Right lobe of liver (tissue), 6 donors: ENCODE measurements around the gene UNC5C. TPM values are rescaled to one million over a fixed set of nuclear protein-coding genes. Genes with fewer than 3 reads are reported as not detected.

Source experiments
- ATAC-seq, 4 donors: fragments of 200-7000 bp; cut with Tn5 transposase; one replicate each; pipeline ENCODE4 v1.9.1; 2020; ENCODE audit warnings: mild to moderate bottlenecking in 4 of 4, moderate library complexity in 4 of 4
- DNase-seq, 3 donors: peaks; one replicate each; pipeline ENCODE4 v3.0.0-alpha.2; 2020
- H3K27ac ChIP-seq, 3 donors: fragments of 200-600 bp; one replicate each; pipeline ENCODE4 v1.8.0; 2022
- H3K27me3 ChIP-seq, 2 donors: fragments of 200-600 bp; one replicate each; pipeline ENCODE4 v1.8.0; 2022
- H3K36me3 ChIP-seq, 4 donors: fragments of 200-600 bp; sonication (generic) in 1 of 4; one replicate each; pipeline versions ENCODE4 v1.5.1 to v1.8.0; 2017 to 2022; ENCODE audit warnings: control low read depth in 1 of 4
- H3K4me1 ChIP-seq, 4 donors: fragments of 200-600 bp; sonication (generic) in 1 of 4; one replicate each; pipeline versions ENCODE4 v1.5.1 to v1.8.0; 2017 to 2022; ENCODE audit warnings: control low read depth in 1 of 4
- H3K4me3 ChIP-seq, 3 donors: fragments of 200-600 bp; one replicate each; pipeline ENCODE4 v1.8.0; 2022
- H3K9me3 ChIP-seq, 4 donors: fragments of 200-600 bp; sonication (generic) in 1 of 4; one replicate each; pipeline versions ENCODE4 v1.5.1 to v1.8.0; 2017 to 2022; ENCODE audit warnings: control low read depth in 1 of 4
- CTCF ChIP-seq, 4 donors: fragments of 200-600 bp in 3 of 4; fragments of 450-650 bp in 1 of 4; IDR thresholded peaks; one replicate each; pipeline versions ENCODE4 v1.5.1 to v1.8.0; 2016 to 2022; ENCODE audit warnings: antibody characterized with exemption in 4 of 4, mild to moderate bottlenecking in 2 of 4
- POLR2A ChIP-seq: fragments of 450-650 bp; IDR thresholded peaks from one replicate; pipeline ENCODE4 v1.6.1; 2017; ENCODE audit warnings: antibody characterized with exemption, mild to moderate bottlenecking
- whole genome bisulfite sequencing: methylation state at CpG from one replicate; pipeline ENCODE4 v1.1.6; 2018; ENCODE audit warnings: low coverage, low lambda C conversion rate; ENCODE audit not compliant: insufficient coverage; ENCODE audit errors: missing lambda C conversion rate; 5-methylcytosine and 5-hydroxymethylcytosine counted together
- intact Hi-C, 2 donors: fragments of 100-400 bp; cut with DNase I; formaldehyde crosslinking; loops; one replicate each; pipeline versions ENCODE4 v1.11.2 to v1.14.1; 2022
- total RNA-seq, 6 experiments: library from RNA; depleted of rRNA in 2 of 6; stranded (reverse); fragments of >200 nt in 2 of 6; fragmentation: NEBNext Ultra II Directional in 3 of 6; extraction: Animal tissue kit (Norgen Biotek cat#: 25700) in 3 of 6; gene quantifications; one replicate each; pipeline versions ENCODE4 v1.1.0 to v1.2.4, GENCODE V29; 2016 to 2023
- donor health status: DM: no; HTN: yes; CAD: no.
- donor health status: DM: no; HTN: no; CAD: no.
- donor health status: DM: no; HTN: no; CAD: no.
- donor health status: DM: no; HTN: yes; CAD: no.
- donor health status: DM: no; HTN: yes; CAD: no.

Gene UNC5C
- total RNA-seq, 6 experiments from 2014 or later = 0.50 to 0.71 (median 0.63) TPM

- H3K36me3 ChIP-seq = no peaks in the 10 kb centered on the region
- H3K4me1 ChIP-seq = no peaks in the 10 kb centered on the region
- no peak overlapping the region for H3K4me3 ChIP-seq
- H3K9me3 ChIP-seq = no peaks in the 10 kb centered on the region
- no peaks in the 10 kb centered on the region for H3K27me3 ChIP-seq
- 46% methylated on average over 6 of the region's 6 CpGs for WGBS
- intact Hi-C loops = no loop called here
- ATAC-seq (no peak), DNase-seq (no peak)
- TF ChIP-seq CTCF (IDR thresholded peaks at IDR 0.05) (no peak), POLR2A (no peak)
- H3K27ac ChIP-seq = no peak overlapping the region
These were observed 83.8 kb downstream of the UNC5C start for GRCh38 chr4:95465010-95465409.

GRCh38 chr4:95462921-95463320, 85.9 kb downstream of the UNC5C start:
- 50% methylated on average over 4 of the region's 8 CpGs for WGBS
- intact Hi-C loops = no loop called here
- ATAC-seq (no peak), DNase-seq (no peak)
- H3K4me3 ChIP-seq = no peak overlapping the region
- H3K27ac ChIP-seq = no peak overlapping the region
- no peaks in the 10 kb centered on the region for H3K9me3 ChIP-seq
- no peaks in the 10 kb centered on the region for H3K27me3 ChIP-seq
- H3K36me3 ChIP-seq = no peaks in the 10 kb centered on the region
- no peaks in the 10 kb centered on the region for H3K4me1 ChIP-seq
- TF ChIP-seq POLR2A = no peak
- TF ChIP-seq CTCF (IDR thresholded peaks at IDR 0.05) = no peak

- 57% methylated on average over 4 of the region's 4 CpGs for WGBS
- TF ChIP-seq CTCF (IDR thresholded peaks at IDR 0.05) = no peak
- TF ChIP-seq POLR2A = no peak
- Histone ChIP-seq H3K36me3 (no peaks in the 10 kb centered on the region), H3K27ac (no peak overlapping the region), H3K4me1 (no peaks in the 10 kb centered on the region), H3K4me3 (no peak overlapping the region), H3K9me3 (no peaks in the 10 kb centered on the region), H3K27me3 (no peaks in the 10 kb centered on the region)
- intact Hi-C loops = no loop called here
- no peak for ATAC-seq
- DNase-seq = no peak
These were observed 91.4 kb downstream of the UNC5C start for GRCh38 chr4:95457353-95457752.

GRCh38 chr4:95450294-95450693, 98.5 kb downstream of the UNC5C start:
- H3K4me1 ChIP-seq = no peaks in the 10 kb centered on the region
- H3K27ac ChIP-seq = no peak overlapping the region
- WGBS = 51% methylated on average over 2 of the region's 2 CpGs
- no peak for DNase-seq
- H3K27me3 ChIP-seq = no peaks in the 10 kb centered on the region
- intact Hi-C loops = no loop called here
- H3K36me3 ChIP-seq = no peaks in the 10 kb centered on the region
- TF ChIP-seq POLR2A (no peak), CTCF (IDR thresholded peaks at IDR 0.05) (no peak)
- no peaks in the 10 kb centered on the region for H3K9me3 ChIP-seq
- no peak for ATAC-seq
- H3K4me3 ChIP-seq = no peak overlapping the region

GRCh38 chr4:95446173-95446572, 102.6 kb downstream of the UNC5C start:
- H3K9me3 ChIP-seq = no peaks in the 10 kb centered on the region
- ATAC-seq = no peak
- no peaks in the 10 kb centered on the region for H3K4me1 ChIP-seq
- 82% methylated on average over 4 of the region's 4 CpGs for WGBS
- H3K36me3 ChIP-seq = no peaks in the 10 kb centered on the region
- H3K27me3 ChIP-seq = no peaks in the 10 kb centered on the region
- intact Hi-C loops = no loop called here
- no peak overlapping the region for H3K4me3 ChIP-seq
- DNase-seq = no peak
- no peak overlapping the region for H3K27ac ChIP-seq
- TF ChIP-seq POLR2A = no peak
- no peak for TF ChIP-seq CTCF (IDR thresholded peaks at IDR 0.05)
